ENCODE results near the gene HOXA7. TPM values are rescaled to one million over a fixed set of nuclear protein-coding genes. Genes with fewer than 3 reads are reported as not detected.
A peak's percentile ranks its signal among the peaks of the same experiment; 100 is the strongest.

The HOXA7 gene
- total RNA-seq, 2 donors from 2014 or later: 0.26 to 0.66 TPM

DNA sequence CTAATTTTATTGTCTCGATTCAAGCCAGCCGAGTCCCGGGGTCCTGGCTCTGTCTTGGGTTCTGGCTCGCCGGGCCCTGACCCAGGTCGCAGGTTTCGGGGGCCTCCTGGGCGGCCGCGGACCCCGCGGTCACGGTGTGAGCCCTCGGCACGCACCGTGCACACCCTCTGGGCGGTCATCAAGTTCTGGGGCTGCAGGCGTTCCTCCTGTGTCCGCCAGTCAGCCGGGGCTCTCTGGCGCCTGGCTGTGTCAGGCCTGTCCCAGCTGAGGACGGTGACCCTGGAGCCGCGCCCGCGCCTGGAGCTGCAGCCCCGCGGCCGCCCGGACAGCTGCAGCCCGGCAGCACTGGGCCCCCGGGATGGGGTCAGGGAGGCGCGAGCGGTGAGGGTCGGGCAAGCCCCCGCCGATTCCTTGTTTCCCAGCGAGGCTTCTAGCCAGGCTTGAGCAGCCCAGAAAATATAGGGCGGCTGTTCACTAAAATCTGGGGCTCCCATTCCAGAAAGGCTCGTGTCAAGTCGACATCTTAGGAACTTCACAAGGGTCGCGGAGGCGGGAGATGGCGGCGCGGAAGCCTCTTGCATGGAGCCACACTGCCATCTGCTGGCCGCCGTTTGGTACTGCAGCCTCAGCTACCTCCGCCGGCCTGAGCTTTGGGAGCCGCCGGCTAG, 4.2 kb upstream of the HOXA7 start:
- Histone ChIP-seq H3K4me3 (peak overlapping the region in 1 of 2 donors; percentile 44), H3K9me3 (no peaks in the 10 kb centered on the region), H3K27me3 (peaks cover 0 to 64% of the 10 kb centered on the region in 2 donors), H3K36me3 (replicated peaks in 1 of 2; ENCODE audit: insufficient read depth in 1 of 2, low read depth in 2 of 2) (no peaks in the 10 kb centered on the region), H3K27ac (no peak overlapping the region), H3K4me1 (peaks cover 31% of the 10 kb centered on the region)
- WGBS, 2 donors: 1 to 11% methylated on average over 2 to 54 of the region's 54 CpGs
- intact Hi-C loops (cut with DNase I): loop anchor here (10.0 kb wide), 1 partner anchor 306 kb away; no protein-coding TSS in a partner anchor
- DNase-seq: peak; percentile 85 to 90 (median 86)
- ATAC-seq: peak; percentile 83
- TF ChIP-seq POLR2A (IDR thresholded peaks at IDR 0.05) (no peak), CTCF (IDR thresholded peaks at IDR 0.05) (peak; percentile 95 to 100 (median 97))

- H3K27me3 ChIP-seq: peaks cover 0 to 62% of the 10 kb centered on the region in 2 donors
- WGBS, 2 donors: 15 to 30% methylated on average over 17 to 23 of the region's 23 CpGs
- ATAC-seq (peak; percentile 13), DNase-seq (peak in 1 of 4 donors; percentile 9)
- H3K4me1 ChIP-seq: peaks cover 31% of the 10 kb centered on the region
- H3K4me3 ChIP-seq: peak overlapping the region in 1 of 2 donors; percentile 44
- no peaks in the 10 kb centered on the region for H3K36me3 ChIP-seq (replicated peaks in 1 of 2; ENCODE audit: insufficient read depth in 1 of 2, low read depth in 2 of 2)
- H3K27ac ChIP-seq: no peak overlapping the region
- TF ChIP-seq CTCF (IDR thresholded peaks at IDR 0.05): no peak
- no peak for TF ChIP-seq POLR2A (IDR thresholded peaks at IDR 0.05)
- intact Hi-C loops (cut with DNase I): loop anchor here (10.0 kb wide), 1 partner anchor 305 kb away; no protein-coding TSS in a partner anchor
- no peaks in the 10 kb centered on the region for H3K9me3 ChIP-seq
Measured at GRCh38 chr7:27160145-27160545, 3.7 kb upstream of the HOXA7 start.

GRCh38 chr7:27159266-27160144, 3.0 kb upstream of the HOXA7 start:
- no peak overlapping the region for H3K4me3 ChIP-seq
- WGBS, 2 donors: 37 to 47% methylated on average over 26 to 27 of the region's 27 CpGs

More at GRCh38 chr7:27159266-27160144, 3.0 kb upstream of the HOXA7 start:
- H3K9me3 ChIP-seq: no peaks in the 10 kb centered on the region
- H3K27me3 ChIP-seq: peaks cover 0 to 56% of the 10 kb centered on the region in 2 donors
- no peak for TF ChIP-seq POLR2A (IDR thresholded peaks at IDR 0.05)
- no peak for TF ChIP-seq CTCF (IDR thresholded peaks at IDR 0.05)
- no peaks in the 10 kb centered on the region for H3K36me3 ChIP-seq (replicated peaks in 1 of 2; ENCODE audit: insufficient read depth in 1 of 2, low read depth in 2 of 2)
- intact Hi-C loops (cut with DNase I): loop anchor here (10.0 kb wide), 1 partner anchor 305 kb away; no protein-coding TSS in a partner anchor
- H3K27ac ChIP-seq: no peak overlapping the region
- DNase-seq (peak in 2 of 4 donors; percentile 6 to 9), ATAC-seq (no peak)
- peaks cover 34% of the 10 kb centered on the region for H3K4me1 ChIP-seq
